IMR-90 (cell line): Measurements from ENCODE around the gene DPF3. TPM values are rescaled to one million over a fixed set of nuclear protein-coding genes. Genes with fewer than 3 reads are reported as not detected.

Source experiments
- ATAC-seq: fragments of 200-7000 bp; cut with Tn5 transposase; 2 replicates; pipeline ENCODE4 v1.9.1; 2020; ENCODE audit warnings: low read depth, mild to moderate bottlenecking, moderate library complexity
- BruUV-seq: library from RNA; stranded (reverse); fragments of 400-500 nt; replicated peaks from 2 replicates; lab custom pipeline; 2021; lab: Mats Ljungman, UMichigan
- CTCF ChIA-PET: fragments of 300-600 bp; formaldehyde crosslinking; extraction: SDS; loops from one replicate; lab custom pipeline; 2021; ENCODE audit warnings: antibody characterized with exemption; lab: Yijun Ruan, JAX
- POLR2A ChIA-PET: fragments of 300-600 bp; sonication (Branson Sonifier 250); formaldehyde crosslinking; loops from one replicate; lab custom pipeline; 2022; ENCODE audit warnings: antibody characterized with exemption; ENCODE audit not compliant: unreplicated experiment; lab: Charles Lee
- DNase-seq: peaks from one replicate; pipeline ENCODE4 v3.0.0; 2013
- H2AFZ ChIP-seq: replicated peaks from 2 replicates; pipeline ENCODE3; 2013; ENCODE audit warnings: low read length, mild to moderate bottlenecking; ENCODE audit not compliant: poor library complexity
- H2AK5ac ChIP-seq: 2 replicates; pipeline ENCODE4 v1.6.1; 2013; ENCODE audit warnings: low read depth, low read length, inconsistent platforms
- H2AK9ac ChIP-seq: replicated peaks from 2 replicates; pipeline ENCODE3; 2013; ENCODE audit warnings: mild to moderate bottlenecking, low read depth, low read length, moderate library complexity; ENCODE audit not compliant: poor library complexity
- H2BK120ac ChIP-seq: 2 replicates; pipeline ENCODE4 v1.6.1; 2013; ENCODE audit warnings: low read depth, low read length, inconsistent platforms
- H2BK15ac ChIP-seq: 3 replicates; pipeline ENCODE4 v1.6.1; 2013; ENCODE audit warnings: low read depth, low read length, inconsistent platforms
- H2BK20ac ChIP-seq: 2 replicates; pipeline ENCODE4 v1.6.1; 2013; ENCODE audit warnings: low read depth, mild to moderate bottlenecking, inconsistent platforms, low read length, moderate library complexity
- H2BK5ac ChIP-seq: 2 replicates; pipeline ENCODE4 v1.6.1; 2013; ENCODE audit warnings: mild to moderate bottlenecking, low read depth, low read length, inconsistent platforms; ENCODE audit not compliant: poor library complexity, severe bottlenecking
- H3K14ac ChIP-seq: replicated peaks from 2 replicates; pipeline ENCODE4 v1.6.1; 2013; ENCODE audit warnings: low read depth, low read length, inconsistent platforms
- H3K18ac ChIP-seq: 2 replicates; pipeline ENCODE4 v1.6.1; 2013; ENCODE audit warnings: low read depth, low read length, control low read depth
- H3K23ac ChIP-seq: 2 replicates; pipeline ENCODE4 v1.6.1; 2013; ENCODE audit warnings: low read depth, low read length, inconsistent platforms
- H3K27ac ChIP-seq: 2 replicates; pipeline ENCODE4 v1.5.1; 2013; ENCODE audit warnings: mild to moderate bottlenecking, control low read depth, low read length; ENCODE audit not compliant: insufficient read depth
- H3K27me3 ChIP-seq: 2 replicates; pipeline ENCODE4 v1.6.1; 2013; ENCODE audit warnings: low read length; ENCODE audit not compliant: control insufficient read depth, insufficient read depth
- H3K36me3 ChIP-seq: 2 replicates; pipeline ENCODE4 v1.6.1; 2013; ENCODE audit warnings: low read length, mixed read lengths; ENCODE audit not compliant: control insufficient read depth, insufficient read depth
- H3K4ac ChIP-seq: 2 replicates; pipeline ENCODE4 v1.6.1; 2013; ENCODE audit warnings: low read depth, low read length, inconsistent platforms
- H3K4me1 ChIP-seq: 2 replicates; pipeline ENCODE4 v1.6.1; 2013; ENCODE audit warnings: low read length, mixed read lengths; ENCODE audit not compliant: control insufficient read depth, insufficient read depth
- H3K4me2 ChIP-seq: 2 replicates; pipeline ENCODE4 v1.6.1; 2013; ENCODE audit warnings: low read depth, mild to moderate bottlenecking, control low read depth, low read length, moderate library complexity
- H3K4me3 ChIP-seq: 2 replicates; pipeline ENCODE4 v1.5.1; 2013; ENCODE audit warnings: low read depth, mild to moderate bottlenecking, control low read depth, low read length, moderate library complexity; ENCODE audit not compliant: insufficient read depth
- H3K56ac ChIP-seq: 2 replicates; pipeline ENCODE4 v1.6.1; 2013; ENCODE audit warnings: low read length, inconsistent platforms; ENCODE audit not compliant: insufficient read depth; ENCODE audit errors: extremely low read depth
- H3K79me1 ChIP-seq, 2 experiments: 2 replicates each; pipeline ENCODE4 v1.6.1; 2013; ENCODE audit warnings: low read length in 2 of 2, inconsistent platforms in 1 of 2, low read depth in 1 of 2
- H3K9ac ChIP-seq: 2 replicates; pipeline ENCODE4 v1.6.1; 2013; ENCODE audit warnings: low read depth, low read length, control low read depth
- H3K9me1 ChIP-seq: 2 replicates; pipeline ENCODE4 v1.6.1; 2013; ENCODE audit warnings: low read length, inconsistent platforms; ENCODE audit not compliant: insufficient read depth
- H3K9me3 ChIP-seq: 2 replicates; pipeline ENCODE4 v1.6.1; 2013; ENCODE audit warnings: low read length; ENCODE audit not compliant: control insufficient read depth, insufficient read depth
- H4K20me1 ChIP-seq: 2 replicates; pipeline ENCODE4 v1.6.1; 2013; ENCODE audit warnings: low read length, inconsistent platforms; ENCODE audit not compliant: insufficient read depth
- H4K5ac ChIP-seq: 2 replicates; pipeline ENCODE4 v1.6.1; 2013; ENCODE audit warnings: mild to moderate bottlenecking, low read depth, low read length, control low read depth
- H4K8ac ChIP-seq, 2 experiments: 2 replicates each; pipeline ENCODE4 v1.6.1; 2013; ENCODE audit warnings: low read depth in 2 of 2, low read length in 2 of 2, control low read depth in 1 of 2, inconsistent platforms in 1 of 2
- H4K91ac ChIP-seq: 2 replicates; pipeline ENCODE4 v1.6.1; 2013; ENCODE audit warnings: low read depth, low read length, inconsistent platforms; ENCODE audit not compliant: insufficient read depth
- BHLHE40 ChIP-seq: fragments of 150-350 bp; IDR thresholded peaks from 2 replicates; pipeline ENCODE4 v1.6.1; 2016; ENCODE audit warnings: mild to moderate bottlenecking, low read depth, low read length
- CEBPB ChIP-seq: IDR thresholded peaks from 2 replicates; pipeline ENCODE4 v1.6.1; 2012; ENCODE audit warnings: low read depth, low read length, improper control_type of control experiment
- CHD1 ChIP-seq: IDR thresholded peaks from 2 replicates; pipeline ENCODE4 v1.6.1; 2012; ENCODE audit warnings: low read depth, low read length, improper control_type of control experiment
- FOS ChIP-seq: fragments of 150-350 bp; IDR thresholded peaks from 2 replicates; pipeline ENCODE4 v1.6.1; 2016; ENCODE audit warnings: low read depth, low read length
- MAFK ChIP-seq: IDR thresholded peaks from 2 replicates; pipeline ENCODE4 v1.6.1; 2012; ENCODE audit warnings: low read depth, low read length, improper control_type of control experiment
- MAZ ChIP-seq: IDR thresholded peaks from 2 replicates; pipeline ENCODE4 v1.6.1; 2012; ENCODE audit warnings: low read depth, mild to moderate bottlenecking, low read length, improper control_type of control experiment, moderate library complexity, borderline replicate concordance
- MXI1 ChIP-seq: IDR thresholded peaks from 2 replicates; pipeline ENCODE4 v1.6.1; 2012; ENCODE audit warnings: low read depth, mild to moderate bottlenecking, low read length, moderate library complexity, borderline replicate concordance
- NFE2L2 ChIP-seq: fragments of 150-350 bp; IDR thresholded peaks from 2 replicates; pipeline ENCODE4 v1.6.1; 2016; ENCODE audit warnings: low read depth, mild to moderate bottlenecking, low read length
- POLR2A ChIP-seq: IDR thresholded peaks from 2 replicates; pipeline ENCODE4 v1.6.1; 2012; ENCODE audit warnings: mild to moderate bottlenecking, low read depth, low read length
- RAD21 ChIP-seq: IDR thresholded peaks from 2 replicates; pipeline ENCODE4 v1.6.1; 2012; ENCODE audit warnings: low read length, improper control_type of control experiment
- RCOR1 ChIP-seq: IDR thresholded peaks from 2 replicates; pipeline ENCODE4 v1.6.1; 2012; ENCODE audit warnings: mild to moderate bottlenecking, low read length, improper control_type of control experiment; ENCODE audit not compliant: insufficient replicate concordance
- RFX5 ChIP-seq: IDR thresholded peaks from 2 replicates; pipeline ENCODE4 v1.8.0; 2012; ENCODE audit warnings: low read depth, mild to moderate bottlenecking, low read length, moderate library complexity
- SMC3 ChIP-seq: fragments of 150-350 bp; IDR thresholded peaks from 2 replicates; pipeline ENCODE4 v1.6.1; 2016; ENCODE audit warnings: low read depth, mild to moderate bottlenecking, antibody characterized with exemption, low read length, moderate library complexity
- WGBS, 2 experiments: methylation state at CpG; one replicate each; pipeline versions ENCODE4 v1.1.5 to v1.1.7; 2013; ENCODE audit warnings: missing lambda C conversion rate in 2 of 2; ENCODE audit not compliant: insufficient read length in 1 of 2; ENCODE audit errors: extremely low coverage in 2 of 2; 5-methylcytosine and 5-hydroxymethylcytosine counted together
- dilution Hi-C: fragments of 300-500 bp; cut with HindIII; formaldehyde crosslinking; loops from one replicate; pipeline ENCODE4 v1.14.3; 2018; ENCODE audit warnings: low sequenced_read_pairs; ENCODE audit not compliant: unreplicated experiment
- in situ Hi-C: fragments of 300-500 bp; cut with MboI; formaldehyde crosslinking; loops from 3 replicates; pipeline ENCODE4 v1.14.3; 2019; ENCODE audit warnings: low sequenced_read_pairs, inconsistent platforms, mixed read lengths
- intact Hi-C: fragments of 100-400 bp; cut with micrococcal nuclease; formaldehyde crosslinking; loops from 2 replicates; pipeline ENCODE4 v1.10.0; 2022
- polyA plus RNA-seq, 3 experiments: library from polyadenylated mRNA; depleted of rRNA; stranded (reverse); fragments of >200 nt; gene quantifications; 2 replicates each; pipeline ENCODE4 v1.2.3, GENCODE V29; 2012; ENCODE audit warnings: low replicate concordance in 1 of 3
- total RNA-seq: library from RNA; depleted of rRNA; stranded (reverse); fragments of >200 nt; gene quantifications from 2 replicates; pipeline ENCODE4 v1.2.3, GENCODE V29; 2012
- TF ChIP-seq, protein P1 (sequence below): fragments of 150-350 bp; IDR thresholded peaks from 2 replicates; pipeline ENCODE4 v1.6.1; 2017; ENCODE audit warnings: mild to moderate bottlenecking, antibody characterized with exemption, low read length, low read depth
- TF ChIP-seq, protein P2 (sequence below): fragments of 150-350 bp; IDR thresholded peaks from 2 replicates; pipeline ENCODE4 v1.6.1; 2016; ENCODE audit warnings: low read depth, mild to moderate bottlenecking, low read length, moderate library complexity, borderline replicate concordance
- TF ChIP-seq, protein P3 (sequence below): conservative IDR thresholded peaks from 2 replicates; pipeline ENCODE4 v1.5.1; 2012; ENCODE audit warnings: mild to moderate bottlenecking, low read depth, low read length, improper control_type of control experiment

Gene DPF3
- total and polyA plus RNA-seq, 2 of the 4 experiments (the other 2 are of a cell fraction) = 30.5 to 32.8 TPM

DNA sequence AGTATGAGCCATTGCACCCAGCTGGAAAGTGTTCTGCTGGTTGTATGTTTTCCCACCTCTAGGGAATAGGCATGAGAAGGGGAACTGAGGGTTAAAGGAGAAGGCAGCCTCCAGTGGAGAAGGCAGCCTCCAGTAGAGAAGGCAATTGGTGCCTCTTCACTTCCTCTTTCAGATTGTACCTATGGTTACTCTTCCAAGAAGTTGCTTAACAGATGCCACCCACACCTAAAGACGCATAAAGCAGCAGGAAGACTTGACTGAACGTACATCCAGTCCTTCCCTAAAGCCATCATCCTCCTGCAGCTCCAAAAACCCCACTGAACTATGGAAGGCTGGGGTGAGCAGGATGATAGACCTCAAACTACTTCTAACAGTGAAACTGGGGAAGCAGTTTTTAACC is 13.1 kb downstream of the DPF3 start:
- H3K9me1 ChIP-seq = peaks cover 14% of the 10 kb centered on the region
- in situ Hi-C loops (no loop called here), dilution Hi-C loops (no loop called here), intact Hi-C loops (no loop called here)
- no peak overlapping the region for H3K4me3 ChIP-seq
- no peak overlapping the region for H4K91ac ChIP-seq
- H3K23ac ChIP-seq = no peak overlapping the region
- DNase-seq (no peak), ATAC-seq (no peak)
- H4K5ac ChIP-seq = no peak overlapping the region
- peaks cover 45% of the 10 kb centered on the region for H4K20me1 ChIP-seq
- H2AK5ac ChIP-seq = no peak overlapping the region; the same call in 1 of the 2 replicates
- no peak overlapping the region for H2BK5ac ChIP-seq
- H2AFZ ChIP-seq = no peak overlapping the region
- ChIA-PET CTCF (no interaction called here), POLR2A (no interaction called here)
- peaks cover 7% of the 10 kb centered on the region for H3K4me1 ChIP-seq
- no peaks in the 10 kb centered on the region for H3K9me3 ChIP-seq
- H3K4ac ChIP-seq = no peak overlapping the region
- H3K4me2 ChIP-seq = no peak overlapping the region
- H3K27ac ChIP-seq = no peak overlapping the region
- H4K8ac ChIP-seq = no peak overlapping the region
- H3K79me1 ChIP-seq = peaks cover 48 to 88% of the 10 kb centered on the region in 2 experiments
- H2AK9ac ChIP-seq = no peak overlapping the region
- no peak overlapping the region for H3K56ac ChIP-seq
- WGBS, 2 experiments = no CpG with 5 or more reads among the region's 2 CpGs
- TF ChIP-seq SMC3 (no peak), CEBPB (no peak), BHLHE40 (no peak), NFE2L2 (no peak), RCOR1 (no peak), MAZ (no peak), MXI1 (no peak), CHD1 (no peak), MAFK (no peak), RFX5 (no peak), FOS (no peak), POLR2A (no peak), RAD21 (no peak)
- TF ChIP-seq, protein P1, sequence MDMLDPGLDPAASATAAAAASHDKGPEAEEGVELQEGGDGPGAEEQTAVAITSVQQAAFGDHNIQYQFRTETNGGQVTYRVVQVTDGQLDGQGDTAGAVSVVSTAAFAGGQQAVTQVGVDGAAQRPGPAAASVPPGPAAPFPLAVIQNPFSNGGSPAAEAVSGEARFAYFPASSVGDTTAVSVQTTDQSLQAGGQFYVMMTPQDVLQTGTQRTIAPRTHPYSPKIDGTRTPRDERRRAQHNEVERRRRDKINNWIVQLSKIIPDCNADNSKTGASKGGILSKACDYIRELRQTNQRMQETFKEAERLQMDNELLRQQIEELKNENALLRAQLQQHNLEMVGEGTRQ = no peak
- TF ChIP-seq, protein P2, sequence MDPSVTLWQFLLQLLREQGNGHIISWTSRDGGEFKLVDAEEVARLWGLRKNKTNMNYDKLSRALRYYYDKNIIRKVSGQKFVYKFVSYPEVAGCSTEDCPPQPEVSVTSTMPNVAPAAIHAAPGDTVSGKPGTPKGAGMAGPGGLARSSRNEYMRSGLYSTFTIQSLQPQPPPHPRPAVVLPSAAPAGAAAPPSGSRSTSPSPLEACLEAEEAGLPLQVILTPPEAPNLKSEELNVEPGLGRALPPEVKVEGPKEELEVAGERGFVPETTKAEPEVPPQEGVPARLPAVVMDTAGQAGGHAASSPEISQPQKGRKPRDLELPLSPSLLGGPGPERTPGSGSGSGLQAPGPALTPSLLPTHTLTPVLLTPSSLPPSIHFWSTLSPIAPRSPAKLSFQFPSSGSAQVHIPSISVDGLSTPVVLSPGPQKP = no peak
- TF ChIP-seq, protein P3, sequence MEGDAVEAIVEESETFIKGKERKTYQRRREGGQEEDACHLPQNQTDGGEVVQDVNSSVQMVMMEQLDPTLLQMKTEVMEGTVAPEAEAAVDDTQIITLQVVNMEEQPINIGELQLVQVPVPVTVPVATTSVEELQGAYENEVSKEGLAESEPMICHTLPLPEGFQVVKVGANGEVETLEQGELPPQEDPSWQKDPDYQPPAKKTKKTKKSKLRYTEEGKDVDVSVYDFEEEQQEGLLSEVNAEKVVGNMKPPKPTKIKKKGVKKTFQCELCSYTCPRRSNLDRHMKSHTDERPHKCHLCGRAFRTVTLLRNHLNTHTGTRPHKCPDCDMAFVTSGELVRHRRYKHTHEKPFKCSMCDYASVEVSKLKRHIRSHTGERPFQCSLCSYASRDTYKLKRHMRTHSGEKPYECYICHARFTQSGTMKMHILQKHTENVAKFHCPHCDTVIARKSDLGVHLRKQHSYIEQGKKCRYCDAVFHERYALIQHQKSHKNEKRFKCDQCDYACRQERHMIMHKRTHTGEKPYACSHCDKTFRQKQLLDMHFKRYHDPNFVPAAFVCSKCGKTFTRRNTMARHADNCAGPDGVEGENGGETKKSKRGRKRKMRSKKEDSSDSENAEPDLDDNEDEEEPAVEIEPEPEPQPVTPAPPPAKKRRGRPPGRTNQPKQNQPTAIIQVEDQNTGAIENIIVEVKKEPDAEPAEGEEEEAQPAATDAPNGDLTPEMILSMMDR = no peak
- peaks cover 6% of the 10 kb centered on the region; the same call in 1 of the 2 replicates for H3K36me3 ChIP-seq
- no peak overlapping the region for H2BK20ac ChIP-seq
- H2BK120ac ChIP-seq = no peak overlapping the region
- BruUV-seq = no TSS peak
- H3K27me3 ChIP-seq = no peaks in the 10 kb centered on the region
- no peak overlapping the region for H3K14ac ChIP-seq
- no peak overlapping the region for H3K9ac ChIP-seq
- H2BK15ac ChIP-seq = no peak overlapping the region
- H3K18ac ChIP-seq = no peak overlapping the region
